ENCODE results near the gene SCN5A. TPM values are rescaled to one million over a fixed set of nuclear protein-coding genes. Genes with fewer than 3 reads are reported as not detected.

Gene SCN5A
- total RNA-seq, 1 donor from 2014 or later: 3.3 TPM

GRCh38 chr3:38613426-38613825, 36.1 kb downstream of the SCN5A start:
- H3K27me3 Mint-ChIP-seq (ENCODE audit: low read depth, unreplicated experiment): peaks cover 38% of the 10 kb centered on the region
- no peaks in the 10 kb centered on the region for H3K79me2 ChIP-seq (ENCODE audit: insufficient read depth, low read length)
- no peak overlapping the region for H3K4me3 ChIP-seq (ENCODE audit: insufficient read depth, low read depth, low read length)
- peaks cover 3% of the 10 kb centered on the region for H3K36me3 Mint-ChIP-seq (ENCODE audit: low read depth, unreplicated experiment)
- no peak for TF ChIP-seq EZH2 (IDR thresholded peaks at IDR 0.05; ENCODE audit: insufficient read depth, low read length)
- TF ChIP-seq, protein P1, sequence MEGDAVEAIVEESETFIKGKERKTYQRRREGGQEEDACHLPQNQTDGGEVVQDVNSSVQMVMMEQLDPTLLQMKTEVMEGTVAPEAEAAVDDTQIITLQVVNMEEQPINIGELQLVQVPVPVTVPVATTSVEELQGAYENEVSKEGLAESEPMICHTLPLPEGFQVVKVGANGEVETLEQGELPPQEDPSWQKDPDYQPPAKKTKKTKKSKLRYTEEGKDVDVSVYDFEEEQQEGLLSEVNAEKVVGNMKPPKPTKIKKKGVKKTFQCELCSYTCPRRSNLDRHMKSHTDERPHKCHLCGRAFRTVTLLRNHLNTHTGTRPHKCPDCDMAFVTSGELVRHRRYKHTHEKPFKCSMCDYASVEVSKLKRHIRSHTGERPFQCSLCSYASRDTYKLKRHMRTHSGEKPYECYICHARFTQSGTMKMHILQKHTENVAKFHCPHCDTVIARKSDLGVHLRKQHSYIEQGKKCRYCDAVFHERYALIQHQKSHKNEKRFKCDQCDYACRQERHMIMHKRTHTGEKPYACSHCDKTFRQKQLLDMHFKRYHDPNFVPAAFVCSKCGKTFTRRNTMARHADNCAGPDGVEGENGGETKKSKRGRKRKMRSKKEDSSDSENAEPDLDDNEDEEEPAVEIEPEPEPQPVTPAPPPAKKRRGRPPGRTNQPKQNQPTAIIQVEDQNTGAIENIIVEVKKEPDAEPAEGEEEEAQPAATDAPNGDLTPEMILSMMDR (IDR thresholded peaks at IDR 0.05; ENCODE audit: insufficient read depth, low read depth, low read length): no peak
- no peak overlapping the region for H3K4me2 ChIP-seq (ENCODE audit: low read length)
- H2AFZ ChIP-seq (ENCODE audit: low read depth, low read length): no peak overlapping the region
- H3K36me3 ChIP-seq (ENCODE audit: insufficient read depth, low read length): no peaks in the 10 kb centered on the region
- H4K20me1 ChIP-seq (ENCODE audit: insufficient read depth, low read length): no peaks in the 10 kb centered on the region
- no peaks in the 10 kb centered on the region for H3K9me3 ChIP-seq (ENCODE audit: insufficient read depth, low read depth, low read length)
- no peaks in the 10 kb centered on the region for H3K4me1 Mint-ChIP-seq (ENCODE audit: low read depth, unreplicated experiment)
- peaks cover 3% of the 10 kb centered on the region for H3K9me3 Mint-ChIP-seq (ENCODE audit: unreplicated experiment)
- DNase-seq (ENCODE audit: low read depth) (no peak), FAIRE-seq (no peak)
- no peaks in the 10 kb centered on the region for H3K4me1 ChIP-seq (ENCODE audit: insufficient read depth, low read length)
- no peak overlapping the region for H3K27ac ChIP-seq (ENCODE audit: low read depth, low read length)
- no peak overlapping the region for H3K27ac Mint-ChIP-seq (ENCODE audit: unreplicated experiment)
- H3K9ac ChIP-seq (ENCODE audit: low read length): no peak overlapping the region
- no peaks in the 10 kb centered on the region for H3K27me3 ChIP-seq (ENCODE audit: insufficient read depth, low read length)
- H3K4me3 Mint-ChIP-seq (ENCODE audit: unreplicated experiment): no peak overlapping the region

- no peaks in the 10 kb centered on the region for H3K36me3 ChIP-seq (ENCODE audit: insufficient read depth, low read length)
- Mint-ChIP-seq H3K4me3 (ENCODE audit: unreplicated experiment) (no peak overlapping the region), H3K4me1 (ENCODE audit: low read depth, unreplicated experiment) (no peaks in the 10 kb centered on the region), H3K36me3 (ENCODE audit: low read depth, unreplicated experiment) (no peaks in the 10 kb centered on the region), H3K27me3 (ENCODE audit: low read depth, unreplicated experiment) (peaks cover 41% of the 10 kb centered on the region), H3K9me3 (ENCODE audit: unreplicated experiment) (no peaks in the 10 kb centered on the region), H3K27ac (ENCODE audit: unreplicated experiment) (no peak overlapping the region)
- DNase-seq (ENCODE audit: low read depth) (no peak), FAIRE-seq (no peak)
- no peaks in the 10 kb centered on the region for H3K9me3 ChIP-seq (ENCODE audit: insufficient read depth, low read depth, low read length)
- no peaks in the 10 kb centered on the region for H4K20me1 ChIP-seq (ENCODE audit: insufficient read depth, low read length)
- H3K4me2 ChIP-seq (ENCODE audit: low read length): no peak overlapping the region
- no peaks in the 10 kb centered on the region for H3K79me2 ChIP-seq (ENCODE audit: insufficient read depth, low read length)
- no peaks in the 10 kb centered on the region for H3K4me1 ChIP-seq (ENCODE audit: insufficient read depth, low read length)
- H3K9ac ChIP-seq (ENCODE audit: low read length): no peak overlapping the region
- no peak overlapping the region for H2AFZ ChIP-seq (ENCODE audit: low read depth, low read length)
- H3K27me3 ChIP-seq (ENCODE audit: insufficient read depth, low read length): no peaks in the 10 kb centered on the region
- TF ChIP-seq, protein P1 (IDR thresholded peaks at IDR 0.05; ENCODE audit: insufficient read depth, low read depth, low read length): no peak
- TF ChIP-seq EZH2 (IDR thresholded peaks at IDR 0.05; ENCODE audit: insufficient read depth, low read length): no peak
- no peak overlapping the region for H3K27ac ChIP-seq (ENCODE audit: low read depth, low read length)
- no peak overlapping the region for H3K4me3 ChIP-seq (ENCODE audit: insufficient read depth, low read depth, low read length)
Measured at GRCh38 chr3:38611866-38612265, 37.6 kb downstream of the SCN5A start.

DNA sequence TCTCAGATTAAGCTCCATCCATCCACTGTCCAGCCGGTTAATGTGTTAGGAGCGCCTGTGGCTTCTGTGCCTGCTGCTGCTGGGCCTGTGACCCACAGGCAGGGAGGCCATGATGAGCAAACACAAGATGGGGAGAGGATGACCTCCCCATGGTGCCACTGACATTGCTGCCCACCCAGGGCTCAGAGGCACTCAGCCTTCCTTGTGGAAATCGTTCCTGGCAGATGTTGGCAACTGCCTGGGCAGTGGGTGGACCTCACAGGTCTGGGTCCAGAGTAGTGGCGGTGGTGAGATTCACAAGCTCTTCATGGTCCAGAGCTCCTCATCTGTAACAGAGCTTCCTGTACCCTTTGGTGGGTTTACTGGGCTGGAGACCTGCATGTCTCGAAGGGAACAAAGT, 38.6 kb downstream of the SCN5A start:
- Mint-ChIP-seq H3K27me3 (ENCODE audit: low read depth, unreplicated experiment) (peaks cover 43% of the 10 kb centered on the region), H3K36me3 (ENCODE audit: low read depth, unreplicated experiment) (no peaks in the 10 kb centered on the region), H3K4me3 (ENCODE audit: unreplicated experiment) (no peak overlapping the region), H3K27ac (ENCODE audit: unreplicated experiment) (no peak overlapping the region), H3K4me1 (ENCODE audit: low read depth, unreplicated experiment) (no peaks in the 10 kb centered on the region), H3K9me3 (ENCODE audit: unreplicated experiment) (no peaks in the 10 kb centered on the region)
- H3K4me3 ChIP-seq (ENCODE audit: insufficient read depth, low read depth, low read length): no peak overlapping the region
- H2AFZ ChIP-seq (ENCODE audit: low read depth, low read length): no peak overlapping the region
- TF ChIP-seq, protein P1 (IDR thresholded peaks at IDR 0.05; ENCODE audit: insufficient read depth, low read depth, low read length): no peak
- TF ChIP-seq EZH2 (IDR thresholded peaks at IDR 0.05; ENCODE audit: insufficient read depth, low read length): no peak
- H3K9me3 ChIP-seq (ENCODE audit: insufficient read depth, low read depth, low read length): no peaks in the 10 kb centered on the region
- no peaks in the 10 kb centered on the region for H3K36me3 ChIP-seq (ENCODE audit: insufficient read depth, low read length)
- no peaks in the 10 kb centered on the region for H3K79me2 ChIP-seq (ENCODE audit: insufficient read depth, low read length)
- no peaks in the 10 kb centered on the region for H3K27me3 ChIP-seq (ENCODE audit: insufficient read depth, low read length)
- H3K9ac ChIP-seq (ENCODE audit: low read length): no peak overlapping the region
- no peak overlapping the region for H3K4me2 ChIP-seq (ENCODE audit: low read length)
- FAIRE-seq (no peak), DNase-seq (ENCODE audit: low read depth) (no peak)
- H3K27ac ChIP-seq (ENCODE audit: low read depth, low read length): no peak overlapping the region
- H3K4me1 ChIP-seq (ENCODE audit: insufficient read depth, low read length): no peaks in the 10 kb centered on the region
- no peaks in the 10 kb centered on the region for H4K20me1 ChIP-seq (ENCODE audit: insufficient read depth, low read length)
